Measurements from ENCODE around the gene SEMA3C. TPM values are rescaled to one million over a fixed set of nuclear protein-coding genes. Genes with fewer than 3 reads are reported as not detected.
"Not testable (repeated sequence)": the region's sequence is repeated elsewhere in the genome, so short reads cannot be mapped to it uniquely, and the experiment has no call there.

SEMA3C gene
- total RNA-seq, 2 experiments from 2014 or later = 0.08 TPM

GRCh38 chr7:80932536-80932935 is 13.7 kb upstream of the SEMA3C start:
- Mint-ChIP-seq H3K36me3 (ENCODE audit: low read depth) (no peaks in the 10 kb centered on the region), H3K27ac (no peak overlapping the region), H3K27me3 (no peaks in the 10 kb centered on the region), H3K4me3 (no peak overlapping the region), H3K9me3 (no peaks in the 10 kb centered on the region), H3K4me1 (ENCODE audit: low read depth) (no peaks in the 10 kb centered on the region)
- no peaks in the 10 kb centered on the region for H3K27me3 ChIP-seq (ENCODE audit: control insufficient read depth in 1 of 2, insufficient read depth in 2 of 2, low read length in 2 of 2)
- ATAC-seq (ENCODE audit: poor library complexity) (no peak), DNase-seq (no peak)
- intact Hi-C loops (cut with DNase I, micrococcal nuclease) = no loop called here
- H3K4me1 ChIP-seq (ENCODE audit: insufficient read depth, low read length) = no peaks in the 10 kb centered on the region
- POLR2A ChIA-PET = no interaction called here
- no peak for TF ChIP-seq CTCF (IDR thresholded peaks at IDR 0.05)
- peaks cover 0 to 19% of the 10 kb centered on the region in 2 experiments for H3K9me3 ChIP-seq (ENCODE audit: control insufficient read depth in 1 of 2, insufficient read depth in 1 of 2, low read length in 2 of 2)
- CTCF ChIA-PET = no interaction called here
- H3K27ac ChIP-seq (ENCODE audit: low read depth in 1 of 2, low read length in 2 of 2) = no peak overlapping the region
- no peaks in the 10 kb centered on the region for H3K36me3 ChIP-seq (ENCODE audit: insufficient read depth, low read length)
- H3K4me3 ChIP-seq (ENCODE audit: low read length) = no peak overlapping the region

- Mint-ChIP-seq H3K4me1 (ENCODE audit: low read depth) (no peaks in the 10 kb centered on the region), H3K9me3 (no peaks in the 10 kb centered on the region), H3K4me3 (no peak overlapping the region), H3K27me3 (no peaks in the 10 kb centered on the region), H3K27ac (no peak overlapping the region), H3K36me3 (ENCODE audit: low read depth) (no peaks in the 10 kb centered on the region)
- ChIA-PET POLR2A (no interaction called here), CTCF (no interaction called here)
- DNase-seq (no peak), ATAC-seq (ENCODE audit: poor library complexity) (no peak)
- H3K27me3 ChIP-seq (ENCODE audit: control insufficient read depth in 1 of 2, insufficient read depth in 2 of 2, low read length in 2 of 2) = no peaks in the 10 kb centered on the region
- intact Hi-C loops (cut with DNase I, micrococcal nuclease) = no loop called here
- H3K4me1 ChIP-seq (ENCODE audit: insufficient read depth, low read length) = no peaks in the 10 kb centered on the region
- peaks cover 4% of the 10 kb centered on the region in 2 experiments for H3K9me3 ChIP-seq (ENCODE audit: control insufficient read depth in 1 of 2, insufficient read depth in 1 of 2, low read length in 2 of 2)
- no peak overlapping the region for H3K4me3 ChIP-seq (ENCODE audit: low read length)
- TF ChIP-seq CTCF (IDR thresholded peaks at IDR 0.05) = no peak
- no peak overlapping the region for H3K27ac ChIP-seq (ENCODE audit: low read depth in 1 of 2, low read length in 2 of 2)
- H3K36me3 ChIP-seq (ENCODE audit: insufficient read depth, low read length) = no peaks in the 10 kb centered on the region
Observed at GRCh38 chr7:80929619-80930018, 10.8 kb upstream of the SEMA3C start.

- H3K36me3 Mint-ChIP-seq (ENCODE audit: low read depth); POLR2A ChIA-PET; H3K27ac ChIP-seq (ENCODE audit: low read depth in 1 of 2, low read length in 2 of 2); H3K27ac Mint-ChIP-seq; H3K9me3 ChIP-seq (ENCODE audit: control insufficient read depth in 1 of 2, insufficient read depth in 1 of 2, low read length in 2 of 2); H3K27me3 Mint-ChIP-seq; intact Hi-C loops (cut with DNase I, micrococcal nuclease); H3K4me1 Mint-ChIP-seq (ENCODE audit: low read depth); H3K27me3 ChIP-seq (ENCODE audit: control insufficient read depth in 1 of 2, insufficient read depth in 2 of 2, low read length in 2 of 2); H3K4me3 Mint-ChIP-seq; ATAC-seq (ENCODE audit: poor library complexity); H3K36me3 ChIP-seq (ENCODE audit: insufficient read depth, low read length); CTCF ChIA-PET; H3K9me3 Mint-ChIP-seq; H3K4me1 ChIP-seq (ENCODE audit: insufficient read depth, low read length); DNase-seq; H3K4me3 ChIP-seq (ENCODE audit: low read length): not testable (repeated sequence)
Observed at GRCh38 chr7:80926955-80927354, 8.1 kb upstream of the SEMA3C start.

GRCh38 chr7:80924090-80924489 is 5.2 kb upstream of the SEMA3C start:
- no peak overlapping the region for H3K27ac ChIP-seq (ENCODE audit: low read depth in 1 of 2, low read length in 2 of 2)
- H3K9me3 ChIP-seq (ENCODE audit: control insufficient read depth in 1 of 2, insufficient read depth in 1 of 2, low read length in 2 of 2) = peaks cover 4 to 8% of the 10 kb centered on the region in 2 experiments
- H3K36me3 ChIP-seq (ENCODE audit: insufficient read depth, low read length) = no peaks in the 10 kb centered on the region
- H3K4me1 ChIP-seq (ENCODE audit: insufficient read depth, low read length) = no peaks in the 10 kb centered on the region
- H3K27ac Mint-ChIP-seq = no peak overlapping the region
- H3K4me3 ChIP-seq (ENCODE audit: low read length) = no peak overlapping the region
- H3K27me3 ChIP-seq (ENCODE audit: control insufficient read depth in 1 of 2, insufficient read depth in 2 of 2, low read length in 2 of 2) = peaks cover 8 to 9% of the 10 kb centered on the region in 2 experiments
- ATAC-seq (ENCODE audit: poor library complexity) (no peak), DNase-seq (no peak)
- CTCF ChIA-PET = no interaction called here
- no peaks in the 10 kb centered on the region for H3K4me1 Mint-ChIP-seq (ENCODE audit: low read depth)
- no peak for TF ChIP-seq CTCF (IDR thresholded peaks at IDR 0.05)
- no peak overlapping the region for H3K4me3 Mint-ChIP-seq
- POLR2A ChIA-PET = no interaction called here
- H3K36me3 Mint-ChIP-seq (ENCODE audit: low read depth) = no peaks in the 10 kb centered on the region
- intact Hi-C loops (cut with DNase I, micrococcal nuclease) = no loop called here
- peaks cover 25% of the 10 kb centered on the region for H3K27me3 Mint-ChIP-seq
- no peaks in the 10 kb centered on the region for H3K9me3 Mint-ChIP-seq

Measured in CD4-positive, alpha-beta T cell (primary cell).